Fibroblast of skin of back (primary cell): Measurements from ENCODE around the gene LTBP1.

Source experiments
- DNase-seq: peaks from one replicate; pipeline ENCODE4 v3.0.0-alpha.2; 2013

The LTBP1 gene

GRCh38 chr2:33320573-33320972 lies 373.8 kb downstream of the LTBP1 start:
- no peak for DNase-seq

GRCh38 chr2:33321236-33321771 lies 374.6 kb downstream of the LTBP1 start:
- DNase-seq: peak; percentile 85

GRCh38 chr2:33321876-33322483 lies 375.2 kb downstream of the LTBP1 start:
- DNase-seq: peak; percentile 30

GRCh38 chr2:33322612-33323011 lies 375.9 kb downstream of the LTBP1 start:
- no peak for DNase-seq

GRCh38 chr2:33323957-33324356 lies 377.2 kb downstream of the LTBP1 start:
- no peak for DNase-seq

- DNase-seq: no peak
These were observed 379.3 kb downstream of the LTBP1 start for GRCh38 chr2:33326100-33326499.

DNA sequence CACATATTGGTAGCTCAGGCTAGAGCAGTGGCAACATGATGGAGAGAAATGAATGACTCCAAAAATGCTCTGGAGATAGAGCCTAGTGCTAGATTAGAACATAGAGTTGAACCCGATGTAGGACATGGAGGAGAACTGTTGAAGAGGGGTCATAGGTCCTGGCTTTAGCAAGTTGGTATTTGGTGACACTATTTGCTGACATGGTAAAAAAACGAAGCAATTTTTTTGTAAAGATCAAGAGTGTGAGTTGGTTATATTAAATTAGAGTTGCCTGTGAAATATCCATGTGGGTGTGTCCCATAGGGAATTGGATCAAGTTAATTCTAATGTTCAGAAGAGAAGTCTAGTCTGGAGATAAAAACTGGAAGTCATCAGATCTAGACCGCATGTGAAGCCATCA lies 386.7 kb downstream of the LTBP1 start:
- DNase-seq: no peak

DNA sequence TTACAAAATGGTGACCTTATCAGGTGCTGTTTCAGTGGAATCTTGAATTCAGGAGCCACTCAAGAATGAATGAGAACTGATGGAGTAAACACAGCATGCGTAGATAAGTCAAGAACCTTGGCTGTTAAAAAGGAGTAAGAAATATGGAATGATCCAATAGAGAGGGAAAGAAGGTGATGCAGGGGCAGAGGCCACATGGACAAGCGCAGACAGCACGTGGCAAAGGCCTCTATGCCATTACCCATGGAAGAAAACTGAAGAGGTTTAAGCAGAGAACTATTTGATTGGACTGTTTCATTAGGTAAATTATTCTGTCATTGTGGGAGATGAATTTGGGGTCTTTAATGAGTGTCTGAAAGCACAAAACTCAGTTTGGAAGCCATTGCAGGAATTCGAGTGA lies 387.3 kb downstream of the LTBP1 start:
- no peak for DNase-seq

GRCh38 chr2:33335516-33335915 lies 388.8 kb downstream of the LTBP1 start:
- no peak for DNase-seq

DNA sequence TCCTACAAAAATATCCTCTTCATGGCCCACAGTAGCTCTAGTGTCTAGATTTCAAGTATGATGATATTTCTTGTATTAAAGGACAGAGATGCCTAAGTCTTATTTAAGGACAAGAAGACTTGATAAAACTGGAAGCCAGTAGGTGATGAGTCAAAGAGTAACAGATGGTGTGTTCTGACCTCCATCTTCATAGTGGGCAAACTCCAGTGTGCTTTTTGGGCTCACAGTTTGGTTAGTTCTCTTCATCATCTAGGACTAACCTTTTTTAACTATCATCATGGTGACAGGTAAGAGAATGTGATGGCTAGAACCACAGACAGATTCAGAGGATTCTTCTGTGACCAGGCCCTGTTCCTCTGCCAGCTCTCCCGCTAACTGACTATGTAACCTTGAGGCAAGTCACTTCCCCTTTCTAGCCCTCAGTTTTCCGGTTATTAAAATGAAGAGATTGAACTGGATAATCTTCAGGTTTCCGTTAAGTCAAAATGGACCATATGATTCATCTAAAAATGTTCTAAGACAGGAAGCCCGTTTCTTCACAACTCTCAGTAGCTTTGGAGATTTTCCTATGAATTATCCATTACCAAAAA lies 389.4 kb downstream of the LTBP1 start:
- no peak for DNase-seq

DNA sequence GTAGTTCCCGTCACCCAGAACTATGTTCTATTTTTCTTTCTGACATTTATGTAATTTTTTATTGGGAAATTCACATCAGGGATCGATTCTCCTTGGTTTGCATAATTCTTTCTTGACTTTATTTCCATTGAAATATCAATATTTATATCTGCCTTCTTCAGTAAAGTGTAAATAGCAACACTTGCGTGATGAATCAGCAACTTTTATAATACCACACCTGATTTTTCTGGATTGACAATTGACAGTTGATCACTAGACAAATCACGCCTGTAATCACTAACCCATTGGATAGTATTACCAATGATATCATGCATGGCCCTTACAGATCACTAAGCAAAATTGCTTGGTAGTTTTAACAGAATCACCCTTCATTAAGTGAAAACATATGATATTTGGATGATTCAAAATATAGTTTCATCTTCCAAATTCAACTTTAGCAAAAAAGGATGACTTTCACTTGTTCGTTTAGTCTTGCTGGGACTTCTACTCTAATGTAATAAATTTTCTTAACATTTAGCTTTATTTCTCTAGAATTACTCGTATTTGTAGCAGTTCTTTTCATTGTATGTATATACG lies 390.7 kb downstream of the LTBP1 start:
- DNase-seq: no peak

DNA sequence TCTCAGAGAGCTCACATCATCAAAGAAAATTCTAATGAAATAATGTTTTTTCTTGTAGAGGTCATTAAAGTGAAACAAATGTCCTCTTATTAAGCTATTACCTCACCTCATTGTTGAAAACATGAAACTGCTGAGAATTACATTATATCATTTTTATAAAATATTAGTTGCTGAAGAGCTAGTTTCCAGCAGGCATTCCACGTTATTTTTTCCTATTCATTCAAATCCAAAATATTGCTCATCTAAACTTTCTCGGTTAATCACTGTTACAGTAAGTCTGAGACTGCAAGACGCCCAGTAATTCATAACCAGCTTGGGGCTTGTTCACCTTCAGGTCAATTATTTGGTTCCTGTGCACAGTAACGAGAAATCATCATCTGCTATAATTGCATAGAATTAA lies 391.2 kb downstream of the LTBP1 start:
- no peak for DNase-seq

DNA sequence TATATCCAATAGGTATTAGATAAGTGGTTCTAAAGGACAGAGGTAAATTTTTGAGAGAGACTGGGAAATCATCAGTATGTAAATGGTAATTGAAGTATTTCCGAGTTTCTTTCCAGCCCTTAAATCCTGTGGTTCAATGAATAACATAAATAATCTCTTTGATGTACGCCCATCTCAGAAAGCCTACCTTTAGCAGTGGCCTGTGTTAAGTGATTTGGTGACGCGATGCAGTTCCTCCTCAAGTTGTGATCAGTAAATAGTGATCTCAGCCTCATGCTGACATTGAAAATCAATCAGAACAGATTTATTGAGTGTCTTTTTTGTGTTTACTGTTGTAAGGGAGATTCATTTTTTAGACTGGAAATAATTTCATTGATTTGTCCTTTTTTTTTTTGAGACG lies 392.5 kb downstream of the LTBP1 start:
- DNase-seq: no peak

DNA sequence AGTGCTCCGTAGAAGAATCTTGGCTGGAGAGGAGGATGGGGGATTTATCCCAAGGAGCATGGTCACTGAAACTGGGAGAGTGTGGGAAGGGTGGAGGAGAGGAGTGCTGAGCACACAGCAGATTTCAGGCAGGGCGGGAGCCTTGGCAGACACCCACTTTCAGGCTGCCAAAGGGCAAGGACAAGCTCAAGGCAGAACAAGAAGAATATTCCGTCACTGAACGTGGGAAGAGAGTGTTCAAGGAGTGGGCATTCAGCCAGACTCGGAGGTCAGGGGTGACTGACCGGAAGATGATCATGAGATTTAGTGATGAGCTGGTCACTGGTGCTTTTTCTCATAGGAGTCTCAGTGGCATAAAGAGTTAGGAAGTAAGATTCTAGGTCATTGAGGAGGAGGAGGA lies 393.5 kb downstream of the LTBP1 start:
- no peak for DNase-seq

GRCh38 chr2:33342171-33342570 lies 395.4 kb downstream of the LTBP1 start:
- DNase-seq: no peak

GRCh38 chr2:33342705-33343104 lies 396.0 kb downstream of the LTBP1 start:
- DNase-seq: no peak

GRCh38 chr2:33343387-33343895 lies 396.7 kb downstream of the LTBP1 start:
- DNase-seq: no peak

DNA sequence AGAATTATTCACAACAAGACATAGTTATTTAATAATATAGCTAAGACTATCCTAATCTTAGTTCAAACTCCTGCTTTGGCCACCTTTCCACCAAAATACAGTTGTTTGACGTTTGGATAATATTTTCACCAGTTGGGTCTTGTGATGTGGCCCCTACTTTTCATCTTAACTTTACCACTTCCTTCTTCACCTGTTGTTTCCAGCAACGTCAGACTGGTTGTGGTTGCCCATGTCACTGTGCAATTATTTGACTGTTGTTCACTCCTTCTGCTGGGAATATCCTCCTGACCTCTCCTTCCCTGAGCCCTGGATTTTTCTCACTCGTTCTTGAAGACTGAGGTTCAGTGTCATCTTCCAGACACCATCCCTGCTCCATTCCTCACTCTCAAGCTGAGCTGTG lies 397.5 kb downstream of the LTBP1 start:
- no peak for DNase-seq

- no peak for DNase-seq
These were observed 401.1 kb downstream of the LTBP1 start for GRCh38 chr2:33347856-33348255.

- no peak for DNase-seq
These were observed 403.9 kb downstream of the LTBP1 start for GRCh38 chr2:33350632-33351031.

- DNase-seq: no peak
These were observed 405.0 kb downstream of the LTBP1 start for GRCh38 chr2:33351781-33352180.

- peak; percentile 97 for DNase-seq
These were observed 408.2 kb downstream of the LTBP1 start for GRCh38 chr2:33354981-33355380.

DNA sequence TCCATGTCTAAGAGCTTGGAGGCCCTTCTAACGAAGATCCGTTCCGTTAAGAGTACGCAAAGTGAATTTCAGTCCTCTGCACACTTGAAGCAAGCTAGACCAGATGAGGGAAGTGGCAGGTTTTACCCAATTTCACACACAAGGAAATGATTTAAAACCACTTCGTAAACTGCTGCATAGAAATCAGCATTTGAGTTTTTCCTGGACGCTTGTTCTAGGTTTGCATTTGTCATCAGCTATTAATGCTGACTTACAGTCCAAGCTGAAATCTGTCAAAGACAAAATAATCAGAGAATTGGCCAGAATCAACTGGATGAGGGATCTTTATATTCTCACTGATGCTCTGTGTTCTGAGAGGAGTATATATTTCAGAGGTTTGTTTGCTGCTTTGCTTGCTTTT lies 412.1 kb downstream of the LTBP1 start:
- DNase-seq: no peak
